ENCODE data around the gene ADH1A.
"Not testable (repeated sequence)": the region's sequence is repeated elsewhere in the genome, so short reads cannot be mapped to it uniquely, and the experiment has no call there.

ADH1A gene

GRCh38 chr4:99290848-99291786, at the start of gene ADH1A:
Gene ADH1A, minus strand, starts transcription at chr4:99290985. Its CDS starts 71 bp downstream, at chr4:99290914.
- no peak for DNase-seq (ENCODE audit: low spot score)

GRCh38 chr4:99339172-99339571, 48.4 kb upstream of the ADH1A start:
- no peak for DNase-seq (ENCODE audit: low spot score)

GRCh38 chr4:99336553-99336952, 45.8 kb upstream of the ADH1A start:
- no peak for DNase-seq (ENCODE audit: low spot score)

- DNase-seq (ENCODE audit: low spot score) = no peak
Measured at GRCh38 chr4:99334880-99335279, 44.1 kb upstream of the ADH1A start.

GRCh38 chr4:99330648-99331047, 39.9 kb upstream of the ADH1A start:
- DNase-seq (ENCODE audit: low spot score) = no peak

GRCh38 chr4:99329876-99330275, 39.1 kb upstream of the ADH1A start:
- no peak for DNase-seq (ENCODE audit: low spot score)

- DNase-seq (ENCODE audit: low spot score) = no peak
Measured at GRCh38 chr4:99324979-99325378, 34.2 kb upstream of the ADH1A start.

- no peak for DNase-seq (ENCODE audit: low spot score)
Measured at GRCh38 chr4:99324361-99324760, 33.6 kb upstream of the ADH1A start.

- DNase-seq (ENCODE audit: low spot score) = no peak
Measured at GRCh38 chr4:99323756-99324155, 33.0 kb upstream of the ADH1A start.

GRCh38 chr4:99321241-99322191, 30.7 kb upstream of the ADH1A start, which contains the start of gene ADH1B:
Gene ADH1B, minus strand, starts transcription at chr4:99321401. Its CDS starts 70 bp downstream, at chr4:99321331.
- no peak for DNase-seq (ENCODE audit: low spot score)

- not testable (repeated sequence) for DNase-seq (ENCODE audit: low spot score)
Measured at GRCh38 chr4:99317811-99318210, 27.0 kb upstream of the ADH1A start.

GRCh38 chr4:99317354-99317753, 26.6 kb upstream of the ADH1A start:
- DNase-seq (ENCODE audit: low spot score) = no peak

GRCh38 chr4:99315839-99316238, 25.1 kb upstream of the ADH1A start:
- no peak for DNase-seq (ENCODE audit: low spot score)

- DNase-seq (ENCODE audit: low spot score) = no peak
Measured at GRCh38 chr4:99314211-99314610, 23.4 kb upstream of the ADH1A start.

- DNase-seq (ENCODE audit: low spot score) = no peak
Measured at GRCh38 chr4:99310389-99310788, 19.6 kb upstream of the ADH1A start.

GRCh38 chr4:99305638-99306400, 15.0 kb upstream of the ADH1A start:
- DNase-seq (ENCODE audit: low spot score) = peak; percentile 37

- no peak for DNase-seq (ENCODE audit: low spot score)
Measured at GRCh38 chr4:99301376-99302164, 10.8 kb upstream of the ADH1A start.

- peak; percentile 45 for DNase-seq (ENCODE audit: low spot score)
Measured at GRCh38 chr4:99300934-99301333, 10.1 kb upstream of the ADH1A start.

GRCh38 chr4:99293357-99293756, 2.6 kb upstream of the ADH1A start:
- DNase-seq (ENCODE audit: low spot score) = no peak

GRCh38 chr4:99285387-99285786, 5.4 kb downstream of the ADH1A start:
- DNase-seq (ENCODE audit: low spot score) = no peak

GRCh38 chr4:99282731-99283130, 8.1 kb downstream of the ADH1A start:
- no peak for DNase-seq (ENCODE audit: low spot score)

Measured in D341Med (cell line).